Neural cell (in vitro differentiated cells): Measurements from ENCODE around the gene CAMK2A.

ENCODE experiments used
- EZH2 ChIP-seq: fragments of 200-600, 300-800 bp; shearing (Covaris generic), sonication (generic); IDR thresholded peaks from 2 replicates; pipeline ENCODE4 v1.6.1; 2014; ENCODE audit warnings: antibody characterized with exemption, low read length, borderline replicate concordance, mild to moderate bottlenecking; ENCODE audit not compliant: insufficient read depth, poor library complexity, severe bottlenecking
- POLR2AphosphoS5 ChIP-seq: IDR thresholded peaks from 2 replicates; pipeline ENCODE4 v1.6.1; 2012
- RAD21 ChIP-seq: fragments of 450-650 bp; conservative IDR thresholded peaks from 2 replicates; pipeline ENCODE4 v1.6.1; 2014; ENCODE audit warnings: antibody characterized with exemption, mild to moderate bottlenecking, moderate library complexity
- TF ChIP-seq, protein P1 (sequence below): fragments of 450-650 bp; IDR thresholded peaks from 2 replicates; pipeline ENCODE4 v1.5.1; 2014; ENCODE audit warnings: antibody characterized with exemption, mild to moderate bottlenecking, moderate library complexity; ENCODE audit not compliant: poor library complexity, severe bottlenecking

DNA sequence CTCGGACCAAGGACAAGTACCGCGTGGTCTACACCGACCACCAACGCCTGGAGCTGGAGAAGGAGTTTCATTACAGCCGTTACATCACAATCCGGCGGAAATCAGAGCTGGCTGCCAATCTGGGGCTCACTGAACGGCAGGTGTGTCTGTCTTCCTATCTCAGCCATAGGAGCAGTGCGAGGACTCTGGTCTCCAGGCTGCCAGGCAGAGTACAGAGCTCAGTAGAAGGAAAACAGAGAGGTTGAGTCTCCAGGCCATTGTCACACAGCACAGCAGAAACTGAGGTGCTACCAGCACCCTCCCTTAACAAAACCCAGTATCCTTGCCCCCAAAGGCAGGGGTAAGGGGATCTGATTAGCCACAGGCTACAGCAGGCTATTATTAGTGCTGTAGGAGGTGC is 106.8 kb downstream of the CAMK2A start:
- TF ChIP-seq RAD21, result no peak
- TF ChIP-seq, protein P1, sequence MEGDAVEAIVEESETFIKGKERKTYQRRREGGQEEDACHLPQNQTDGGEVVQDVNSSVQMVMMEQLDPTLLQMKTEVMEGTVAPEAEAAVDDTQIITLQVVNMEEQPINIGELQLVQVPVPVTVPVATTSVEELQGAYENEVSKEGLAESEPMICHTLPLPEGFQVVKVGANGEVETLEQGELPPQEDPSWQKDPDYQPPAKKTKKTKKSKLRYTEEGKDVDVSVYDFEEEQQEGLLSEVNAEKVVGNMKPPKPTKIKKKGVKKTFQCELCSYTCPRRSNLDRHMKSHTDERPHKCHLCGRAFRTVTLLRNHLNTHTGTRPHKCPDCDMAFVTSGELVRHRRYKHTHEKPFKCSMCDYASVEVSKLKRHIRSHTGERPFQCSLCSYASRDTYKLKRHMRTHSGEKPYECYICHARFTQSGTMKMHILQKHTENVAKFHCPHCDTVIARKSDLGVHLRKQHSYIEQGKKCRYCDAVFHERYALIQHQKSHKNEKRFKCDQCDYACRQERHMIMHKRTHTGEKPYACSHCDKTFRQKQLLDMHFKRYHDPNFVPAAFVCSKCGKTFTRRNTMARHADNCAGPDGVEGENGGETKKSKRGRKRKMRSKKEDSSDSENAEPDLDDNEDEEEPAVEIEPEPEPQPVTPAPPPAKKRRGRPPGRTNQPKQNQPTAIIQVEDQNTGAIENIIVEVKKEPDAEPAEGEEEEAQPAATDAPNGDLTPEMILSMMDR, result no peak
- no peak for TF ChIP-seq POLR2AphosphoS5
- TF ChIP-seq EZH2, result no peak
